ENCODE measurements around the gene GTF2H4. TPM values are rescaled to one million over a fixed set of nuclear protein-coding genes. Genes with fewer than 3 reads are reported as not detected.
A peak's percentile ranks its signal among the peaks of the same experiment; 100 is the strongest.

The GTF2H4 gene
- total RNA-seq, 2 donors from 2014 or later = 29.4 to 49.5 TPM

- Mint-ChIP-seq H3K4me1 (ENCODE audit: low read depth in 2 of 2) (peaks cover 16 to 21% of the 10 kb centered on the region in 2 donors), H3K9me3 (no peaks in the 10 kb centered on the region), H3K27ac (no peak overlapping the region), H3K36me3 (no peaks in the 10 kb centered on the region), H3K4me3 (peak overlapping the region; percentile 73), H3K27me3 (peaks cover 0 to 17% of the 10 kb centered on the region in 2 donors)
- DNase-seq (ENCODE audit: low spot score) (no peak), ATAC-seq (no peak)
Observed at GRCh38 chr6:30885999-30886896, 21.8 kb upstream of the GTF2H4 start.

- DNase-seq (ENCODE audit: low spot score) = no peak
- no peak for ATAC-seq
- H3K27me3 Mint-ChIP-seq = peaks cover 0 to 17% of the 10 kb centered on the region in 2 donors
- H3K36me3 Mint-ChIP-seq = no peaks in the 10 kb centered on the region
- H3K4me1 Mint-ChIP-seq (ENCODE audit: low read depth in 2 of 2) = peaks cover 16 to 21% of the 10 kb centered on the region in 2 donors
- H3K4me3 Mint-ChIP-seq = no peak overlapping the region
- H3K9me3 Mint-ChIP-seq = no peaks in the 10 kb centered on the region
- H3K27ac Mint-ChIP-seq = no peak overlapping the region
Observed at GRCh38 chr6:30886897-30887255, 21.1 kb upstream of the GTF2H4 start.

- peaks cover 12 to 19% of the 10 kb centered on the region in 2 donors for H3K4me1 Mint-ChIP-seq (ENCODE audit: low read depth in 2 of 2)
- no peaks in the 10 kb centered on the region for H3K36me3 Mint-ChIP-seq
- ATAC-seq (no peak), DNase-seq (ENCODE audit: low spot score) (no peak)
- peaks cover 0 to 15% of the 10 kb centered on the region in 2 donors for H3K27me3 Mint-ChIP-seq
- H3K4me3 Mint-ChIP-seq = no peak overlapping the region
- H3K9me3 Mint-ChIP-seq = no peaks in the 10 kb centered on the region
- H3K27ac Mint-ChIP-seq = no peak overlapping the region
Observed at GRCh38 chr6:30887901-30888815, 19.8 kb upstream of the GTF2H4 start.

- no peaks in the 10 kb centered on the region for H3K9me3 Mint-ChIP-seq
- no peaks in the 10 kb centered on the region for H3K36me3 Mint-ChIP-seq
- H3K27ac Mint-ChIP-seq = no peak overlapping the region
- H3K27me3 Mint-ChIP-seq = peaks cover 0 to 11% of the 10 kb centered on the region in 2 donors
- ATAC-seq (no peak), DNase-seq (ENCODE audit: low spot score) (no peak)
- H3K4me3 Mint-ChIP-seq = no peak overlapping the region
- H3K4me1 Mint-ChIP-seq (ENCODE audit: low read depth in 2 of 2) = peaks cover 7 to 14% of the 10 kb centered on the region in 2 donors
Observed at GRCh38 chr6:30888816-30889495, 19.1 kb upstream of the GTF2H4 start.

GRCh38 chr6:30889496-30889885 is 18.5 kb upstream of the GTF2H4 start:
- peaks cover 0 to 11% of the 10 kb centered on the region in 2 donors for H3K27me3 Mint-ChIP-seq
- DNase-seq (ENCODE audit: low spot score) (no peak), ATAC-seq (no peak)
- H3K27ac Mint-ChIP-seq = no peak overlapping the region
- H3K4me3 Mint-ChIP-seq = no peak overlapping the region
- no peaks in the 10 kb centered on the region for H3K9me3 Mint-ChIP-seq
- peaks cover 7 to 14% of the 10 kb centered on the region in 2 donors for H3K4me1 Mint-ChIP-seq (ENCODE audit: low read depth in 2 of 2)
- no peaks in the 10 kb centered on the region for H3K36me3 Mint-ChIP-seq

- DNase-seq (ENCODE audit: low spot score) = no peak
- Mint-ChIP-seq H3K27me3 (peaks cover 0 to 11% of the 10 kb centered on the region in 2 donors), H3K36me3 (no peaks in the 10 kb centered on the region), H3K9me3 (no peaks in the 10 kb centered on the region), H3K4me3 (no peak overlapping the region), H3K4me1 (ENCODE audit: low read depth in 2 of 2) (peaks cover 7 to 14% of the 10 kb centered on the region in 2 donors), H3K27ac (no peak overlapping the region)
- ATAC-seq = no peak
Observed at GRCh38 chr6:30889921-30890645, 17.9 kb upstream of the GTF2H4 start.

GRCh38 chr6:30890646-30891449 is 17.2 kb upstream of the GTF2H4 start:
- DNase-seq (ENCODE audit: low spot score) (no peak), ATAC-seq (no peak)
- no peak overlapping the region for H3K4me3 Mint-ChIP-seq
- H3K27ac Mint-ChIP-seq = no peak overlapping the region
- H3K4me1 Mint-ChIP-seq (ENCODE audit: low read depth in 2 of 2) = peaks cover 2 to 8% of the 10 kb centered on the region in 2 donors
- H3K9me3 Mint-ChIP-seq = no peaks in the 10 kb centered on the region
- H3K27me3 Mint-ChIP-seq = peaks cover 0 to 5% of the 10 kb centered on the region in 2 donors
- no peaks in the 10 kb centered on the region for H3K36me3 Mint-ChIP-seq

GRCh38 chr6:30891450-30891723 is 16.6 kb upstream of the GTF2H4 start:
- DNase-seq (ENCODE audit: low spot score) (no peak), ATAC-seq (no peak)
- Mint-ChIP-seq H3K9me3 (no peaks in the 10 kb centered on the region), H3K4me3 (no peak overlapping the region), H3K36me3 (no peaks in the 10 kb centered on the region), H3K4me1 (ENCODE audit: low read depth in 2 of 2) (peaks cover 0 to 4% of the 10 kb centered on the region in 2 donors), H3K27me3 (peaks cover 0 to under 1% of the 10 kb centered on the region in 2 donors), H3K27ac (no peak overlapping the region)

GRCh38 chr6:30891816-30892538 is 16.0 kb upstream of the GTF2H4 start:
- ATAC-seq (no peak), DNase-seq (ENCODE audit: low spot score) (no peak)
- H3K9me3 Mint-ChIP-seq = no peaks in the 10 kb centered on the region
- no peaks in the 10 kb centered on the region for H3K27me3 Mint-ChIP-seq
- no peak overlapping the region for H3K4me3 Mint-ChIP-seq
- no peaks in the 10 kb centered on the region for H3K36me3 Mint-ChIP-seq
- H3K4me1 Mint-ChIP-seq (ENCODE audit: low read depth in 2 of 2) = no peaks in the 10 kb centered on the region
- no peak overlapping the region for H3K27ac Mint-ChIP-seq

- no peak overlapping the region for H3K27ac Mint-ChIP-seq
- H3K36me3 Mint-ChIP-seq = no peaks in the 10 kb centered on the region
- no peaks in the 10 kb centered on the region for H3K27me3 Mint-ChIP-seq
- H3K9me3 Mint-ChIP-seq = no peaks in the 10 kb centered on the region
- DNase-seq (ENCODE audit: low spot score) (no peak), ATAC-seq (no peak)
- no peak overlapping the region for H3K4me3 Mint-ChIP-seq
- no peaks in the 10 kb centered on the region for H3K4me1 Mint-ChIP-seq (ENCODE audit: low read depth in 2 of 2)
Observed at GRCh38 chr6:30893001-30893591, 14.9 kb upstream of the GTF2H4 start.

GRCh38 chr6:30893666-30894065 is 14.3 kb upstream of the GTF2H4 start:
- DNase-seq (ENCODE audit: low spot score) (no peak), ATAC-seq (no peak)
- no peak overlapping the region for H3K4me3 Mint-ChIP-seq
- no peak overlapping the region for H3K27ac Mint-ChIP-seq
- H3K9me3 Mint-ChIP-seq = no peaks in the 10 kb centered on the region
- no peaks in the 10 kb centered on the region for H3K27me3 Mint-ChIP-seq
- no peaks in the 10 kb centered on the region for H3K36me3 Mint-ChIP-seq
- no peaks in the 10 kb centered on the region for H3K4me1 Mint-ChIP-seq (ENCODE audit: low read depth in 2 of 2)

- no peak overlapping the region for H3K4me3 Mint-ChIP-seq
- no peak for DNase-seq (ENCODE audit: low spot score)
- no peak overlapping the region for H3K27ac Mint-ChIP-seq
- H3K27me3 Mint-ChIP-seq = no peaks in the 10 kb centered on the region
- no peaks in the 10 kb centered on the region for H3K4me1 Mint-ChIP-seq (ENCODE audit: low read depth in 2 of 2)
- no peaks in the 10 kb centered on the region for H3K9me3 Mint-ChIP-seq
- no peak for ATAC-seq
- H3K36me3 Mint-ChIP-seq = no peaks in the 10 kb centered on the region
Observed at GRCh38 chr6:30894381-30894780, 13.6 kb upstream of the GTF2H4 start.

Data from natural killer cell treated with Interleukin-12 subunit alpha and Interleukin-12 subunit beta and Interleukin-15 and Interleukin-18, amount 100 ng/mL, for 72 hours (primary cell).